Nasal cavity respiratory epithelium epithelial cell of viscerocranial mucosa (primary cell): ENCODE results near the gene PTBP2. TPM values are rescaled to one million over a fixed set of nuclear protein-coding genes. Genes with fewer than 3 reads are reported as not detected.

ENCODE experiments used
- total RNA-seq: library from RNA; depleted of rRNA; stranded (reverse); fragments of >200 nt; gene quantifications from 2 replicates; pipeline ENCODE4 v1.2.3, GENCODE V29; 2014

Gene PTBP2
- 7.9 and 16.9 TPM in 2 replicates for total RNA-seq

DNA sequence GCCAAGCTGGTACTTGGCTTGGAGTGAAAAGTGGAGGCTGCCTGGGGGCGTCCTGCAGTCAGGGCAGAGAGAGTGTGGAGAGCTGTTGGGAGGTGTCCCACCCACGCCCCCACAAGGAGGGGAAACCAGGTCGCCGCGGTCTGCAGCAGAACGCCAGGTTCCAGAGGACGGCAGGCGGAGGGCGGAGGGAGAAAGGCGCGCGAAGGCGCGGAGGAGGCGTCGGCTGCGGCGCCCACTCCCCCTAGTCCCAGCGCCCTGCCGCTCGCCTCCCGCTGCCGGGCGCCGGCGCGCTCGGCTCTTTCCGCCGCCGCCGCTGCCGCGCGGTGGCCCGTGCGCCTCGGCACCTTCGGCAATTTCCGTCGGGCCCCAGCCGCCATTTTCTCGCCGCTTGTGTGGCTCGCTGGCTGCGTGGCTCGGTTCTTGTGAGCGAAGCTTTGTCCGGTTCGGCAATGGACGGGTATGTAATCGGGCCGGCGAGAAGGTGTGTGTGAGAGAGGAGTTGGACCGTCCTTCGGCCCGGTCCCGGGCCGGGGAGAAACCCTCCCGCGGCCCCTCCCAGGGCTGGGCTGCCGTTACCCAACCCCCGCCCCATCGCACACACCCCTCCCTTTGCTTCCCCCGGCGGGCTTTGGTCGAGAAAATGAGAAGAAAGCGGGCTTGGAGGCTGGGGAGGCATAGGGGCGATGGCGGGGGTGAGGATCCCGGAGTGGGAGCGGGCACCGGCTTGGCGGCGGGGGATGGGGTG is at the start of gene PTBP2:
Gene PTBP2, plus strand, starts transcription at position 369 of the 745 bp plus-strand sequence. Its CDS starts 81 bp downstream, at position 450.

